ENCODE data around the gene ADAMTS17.

GRCh38 chr15:99983171-99983885, 358.4 kb downstream of the ADAMTS17 start:
- TF ChIP-seq POLR2A (IDR thresholded peaks at IDR 0.05), result no peak
- TF ChIP-seq, protein P1, sequence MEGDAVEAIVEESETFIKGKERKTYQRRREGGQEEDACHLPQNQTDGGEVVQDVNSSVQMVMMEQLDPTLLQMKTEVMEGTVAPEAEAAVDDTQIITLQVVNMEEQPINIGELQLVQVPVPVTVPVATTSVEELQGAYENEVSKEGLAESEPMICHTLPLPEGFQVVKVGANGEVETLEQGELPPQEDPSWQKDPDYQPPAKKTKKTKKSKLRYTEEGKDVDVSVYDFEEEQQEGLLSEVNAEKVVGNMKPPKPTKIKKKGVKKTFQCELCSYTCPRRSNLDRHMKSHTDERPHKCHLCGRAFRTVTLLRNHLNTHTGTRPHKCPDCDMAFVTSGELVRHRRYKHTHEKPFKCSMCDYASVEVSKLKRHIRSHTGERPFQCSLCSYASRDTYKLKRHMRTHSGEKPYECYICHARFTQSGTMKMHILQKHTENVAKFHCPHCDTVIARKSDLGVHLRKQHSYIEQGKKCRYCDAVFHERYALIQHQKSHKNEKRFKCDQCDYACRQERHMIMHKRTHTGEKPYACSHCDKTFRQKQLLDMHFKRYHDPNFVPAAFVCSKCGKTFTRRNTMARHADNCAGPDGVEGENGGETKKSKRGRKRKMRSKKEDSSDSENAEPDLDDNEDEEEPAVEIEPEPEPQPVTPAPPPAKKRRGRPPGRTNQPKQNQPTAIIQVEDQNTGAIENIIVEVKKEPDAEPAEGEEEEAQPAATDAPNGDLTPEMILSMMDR (IDR thresholded peaks at IDR 0.05), result no peak
